WERI-Rb-1 (cell line): ENCODE results near the gene HEPACAM2.

Experiments used
- DNase-seq: peaks from one replicate; pipeline ENCODE4 v3.0.0-alpha.2; 2020
- H3K27ac ChIP-seq: fragments of 250-450 bp; sonication (Bioruptor Pico); 2 replicates; pipeline ENCODE4 v1.5.1; 2020; ENCODE audit warnings: mild to moderate bottlenecking, moderate library complexity
- H3K27me3 ChIP-seq: fragments of 250-450 bp; sonication (Bioruptor Pico); 2 replicates; pipeline ENCODE4 v1.5.1; 2021; ENCODE audit warnings: mild to moderate bottlenecking, low read depth, moderate library complexity; ENCODE audit not compliant: insufficient read depth, severe bottlenecking
- H3K36me3 ChIP-seq: fragments of 250-450 bp; sonication (Bioruptor Pico); 2 replicates; pipeline ENCODE4 v1.5.1; 2020; ENCODE audit warnings: mild to moderate bottlenecking, moderate library complexity
- H3K4me3 ChIP-seq: 2 replicates; pipeline ENCODE4 v1.5.1; 2011; ENCODE audit warnings: low read depth, mild to moderate bottlenecking, control low read depth, low read length
- H3K9me3 ChIP-seq: fragments of 250-450 bp; sonication (Bioruptor Pico); 2 replicates; pipeline ENCODE4 v1.5.1; 2021; ENCODE audit warnings: mild to moderate bottlenecking, moderate library complexity; ENCODE audit not compliant: severe bottlenecking
- TF ChIP-seq, protein P1 (sequence below): IDR thresholded peaks from 2 replicates; pipeline ENCODE4 v1.5.1; 2011; ENCODE audit warnings: low read depth, mild to moderate bottlenecking, control low read depth, inconsistent platforms, low read length

Gene HEPACAM2

DNA sequence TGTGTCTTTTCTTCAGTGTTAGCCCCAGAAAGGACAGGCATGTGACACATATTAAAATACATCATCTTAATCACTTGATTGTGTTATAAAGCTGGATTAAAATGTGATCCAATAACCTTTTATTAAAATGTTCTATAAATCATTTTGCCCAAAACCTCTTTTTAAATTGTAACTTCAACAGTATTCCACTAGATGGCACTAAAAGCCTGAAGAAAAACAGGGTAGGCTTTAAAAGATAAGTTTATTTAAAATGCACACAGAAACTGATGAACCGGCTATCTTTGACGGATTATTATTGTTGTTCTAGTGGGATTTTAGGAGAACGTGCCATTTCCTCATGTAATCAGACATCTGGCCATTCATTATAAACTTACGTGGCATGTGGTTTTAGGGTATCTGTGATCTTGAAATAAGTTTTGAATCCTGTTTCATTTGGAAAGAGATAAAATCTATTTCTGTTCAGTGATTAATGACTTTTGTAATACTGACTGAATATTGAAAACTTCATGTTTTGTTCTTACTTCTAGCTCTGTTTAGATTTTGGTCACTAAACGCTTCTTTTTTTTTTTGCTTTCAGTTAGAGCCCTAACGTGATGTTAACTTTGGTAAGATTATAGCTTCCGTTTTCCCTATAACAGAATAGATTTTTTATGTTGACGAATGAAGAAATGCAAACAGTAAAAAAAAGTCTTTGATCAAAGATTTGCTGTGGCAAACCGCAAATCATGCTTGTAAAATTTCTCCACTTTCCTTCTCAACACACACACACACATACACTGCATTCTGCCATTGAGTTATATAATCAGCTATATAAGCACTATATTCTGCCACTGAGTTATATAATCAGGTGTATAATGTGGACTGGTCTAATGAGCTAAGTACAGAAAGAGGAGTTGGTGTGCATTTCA lies 19.5 kb upstream of the HEPACAM2 start:
- TF ChIP-seq, protein P1, sequence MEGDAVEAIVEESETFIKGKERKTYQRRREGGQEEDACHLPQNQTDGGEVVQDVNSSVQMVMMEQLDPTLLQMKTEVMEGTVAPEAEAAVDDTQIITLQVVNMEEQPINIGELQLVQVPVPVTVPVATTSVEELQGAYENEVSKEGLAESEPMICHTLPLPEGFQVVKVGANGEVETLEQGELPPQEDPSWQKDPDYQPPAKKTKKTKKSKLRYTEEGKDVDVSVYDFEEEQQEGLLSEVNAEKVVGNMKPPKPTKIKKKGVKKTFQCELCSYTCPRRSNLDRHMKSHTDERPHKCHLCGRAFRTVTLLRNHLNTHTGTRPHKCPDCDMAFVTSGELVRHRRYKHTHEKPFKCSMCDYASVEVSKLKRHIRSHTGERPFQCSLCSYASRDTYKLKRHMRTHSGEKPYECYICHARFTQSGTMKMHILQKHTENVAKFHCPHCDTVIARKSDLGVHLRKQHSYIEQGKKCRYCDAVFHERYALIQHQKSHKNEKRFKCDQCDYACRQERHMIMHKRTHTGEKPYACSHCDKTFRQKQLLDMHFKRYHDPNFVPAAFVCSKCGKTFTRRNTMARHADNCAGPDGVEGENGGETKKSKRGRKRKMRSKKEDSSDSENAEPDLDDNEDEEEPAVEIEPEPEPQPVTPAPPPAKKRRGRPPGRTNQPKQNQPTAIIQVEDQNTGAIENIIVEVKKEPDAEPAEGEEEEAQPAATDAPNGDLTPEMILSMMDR, result no peak
- Histone ChIP-seq H3K4me3 (no peak overlapping the region), H3K9me3 (no peaks in the 10 kb centered on the region), H3K36me3 (no peaks in the 10 kb centered on the region), H3K27ac (no peak overlapping the region), H3K27me3 (no peaks in the 10 kb centered on the region)
- no peak for DNase-seq

GRCh38 chr7:93242106-93242505 lies 15.8 kb upstream of the HEPACAM2 start:
- H3K27ac ChIP-seq, result no peak overlapping the region
- no peaks in the 10 kb centered on the region for H3K9me3 ChIP-seq
- no peak overlapping the region for H3K4me3 ChIP-seq
- DNase-seq, result no peak
- no peaks in the 10 kb centered on the region for H3K27me3 ChIP-seq
- TF ChIP-seq, protein P1, result no peak
- H3K36me3 ChIP-seq, result no peaks in the 10 kb centered on the region

- no peak for DNase-seq
- Histone ChIP-seq H3K4me3 (no peak overlapping the region), H3K9me3 (no peaks in the 10 kb centered on the region), H3K27me3 (no peaks in the 10 kb centered on the region), H3K27ac (no peak overlapping the region), H3K36me3 (no peaks in the 10 kb centered on the region)
- TF ChIP-seq, protein P1, result no peak
Measured at GRCh38 chr7:93239824-93240223, 13.6 kb upstream of the HEPACAM2 start.

DNA sequence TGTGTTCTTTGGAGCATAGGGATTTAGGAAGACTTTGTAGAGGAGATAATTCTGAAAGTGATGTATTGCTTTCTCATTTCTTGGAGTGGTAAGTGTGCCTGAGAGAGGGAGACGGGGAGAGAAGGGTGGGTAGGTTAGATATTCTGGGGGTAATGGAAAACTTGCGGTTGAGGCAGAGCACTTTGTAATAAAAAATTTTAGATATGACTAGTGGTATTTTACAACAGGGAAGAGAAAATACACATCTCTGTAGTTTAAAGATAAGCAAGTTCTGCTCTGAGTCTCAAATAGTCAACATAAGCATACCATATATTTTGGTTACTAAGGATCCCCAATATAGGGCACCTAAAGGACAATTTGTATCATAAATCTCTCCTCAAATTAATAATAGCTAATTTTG lies 12.5 kb upstream of the HEPACAM2 start:
- no peak for DNase-seq
- H3K9me3 ChIP-seq, result no peaks in the 10 kb centered on the region

DNA sequence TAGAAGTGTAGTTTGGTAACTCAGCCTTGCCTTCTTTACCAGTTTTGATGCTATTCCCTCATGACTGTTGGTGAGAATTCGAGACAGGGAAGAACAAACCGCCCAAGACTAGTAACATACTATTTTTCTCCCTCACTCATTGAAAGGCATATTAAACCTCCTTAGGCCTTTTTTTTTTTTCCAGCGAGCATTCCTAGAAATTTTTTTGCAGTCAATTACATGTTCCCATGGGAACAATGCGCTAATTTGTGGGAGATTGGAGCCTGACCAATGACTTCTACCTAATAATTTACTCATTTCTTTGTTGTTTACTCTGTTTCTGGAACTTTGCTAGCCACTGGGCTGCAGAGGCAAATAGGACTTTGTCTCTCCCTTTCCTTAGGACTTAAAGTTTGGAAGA lies 11.9 kb upstream of the HEPACAM2 start:
- no peak overlapping the region for H3K4me3 ChIP-seq
- no peaks in the 10 kb centered on the region for H3K36me3 ChIP-seq
- no peak for DNase-seq
- no peak overlapping the region for H3K27ac ChIP-seq
- no peaks in the 10 kb centered on the region for H3K9me3 ChIP-seq
- TF ChIP-seq, protein P1, result no peak
- H3K27me3 ChIP-seq, result no peaks in the 10 kb centered on the region

More for the DNA sequence above, 12.5 kb upstream of the HEPACAM2 start:
- Histone ChIP-seq H3K27ac (no peak overlapping the region), H3K36me3 (no peaks in the 10 kb centered on the region), H3K4me3 (no peak overlapping the region), H3K27me3 (no peaks in the 10 kb centered on the region)
- TF ChIP-seq, protein P1, result no peak
